HG03135 (cell line): ENCODE data around the gene GEMIN8.

Experiments
- ATAC-seq: cut with Tn5 transposase; IDR thresholded peaks from one replicate; pipeline ENCODE4 v1.9.1; 2021; ENCODE audit warnings: mild to moderate bottlenecking, moderate library complexity; ENCODE audit not compliant: unreplicated experiment

Gene GEMIN8, protein sequence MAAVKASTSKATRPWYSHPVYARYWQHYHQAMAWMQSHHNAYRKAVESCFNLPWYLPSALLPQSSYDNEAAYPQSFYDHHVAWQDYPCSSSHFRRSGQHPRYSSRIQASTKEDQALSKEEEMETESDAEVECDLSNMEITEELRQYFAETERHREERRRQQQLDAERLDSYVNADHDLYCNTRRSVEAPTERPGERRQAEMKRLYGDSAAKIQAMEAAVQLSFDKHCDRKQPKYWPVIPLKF

DNA sequence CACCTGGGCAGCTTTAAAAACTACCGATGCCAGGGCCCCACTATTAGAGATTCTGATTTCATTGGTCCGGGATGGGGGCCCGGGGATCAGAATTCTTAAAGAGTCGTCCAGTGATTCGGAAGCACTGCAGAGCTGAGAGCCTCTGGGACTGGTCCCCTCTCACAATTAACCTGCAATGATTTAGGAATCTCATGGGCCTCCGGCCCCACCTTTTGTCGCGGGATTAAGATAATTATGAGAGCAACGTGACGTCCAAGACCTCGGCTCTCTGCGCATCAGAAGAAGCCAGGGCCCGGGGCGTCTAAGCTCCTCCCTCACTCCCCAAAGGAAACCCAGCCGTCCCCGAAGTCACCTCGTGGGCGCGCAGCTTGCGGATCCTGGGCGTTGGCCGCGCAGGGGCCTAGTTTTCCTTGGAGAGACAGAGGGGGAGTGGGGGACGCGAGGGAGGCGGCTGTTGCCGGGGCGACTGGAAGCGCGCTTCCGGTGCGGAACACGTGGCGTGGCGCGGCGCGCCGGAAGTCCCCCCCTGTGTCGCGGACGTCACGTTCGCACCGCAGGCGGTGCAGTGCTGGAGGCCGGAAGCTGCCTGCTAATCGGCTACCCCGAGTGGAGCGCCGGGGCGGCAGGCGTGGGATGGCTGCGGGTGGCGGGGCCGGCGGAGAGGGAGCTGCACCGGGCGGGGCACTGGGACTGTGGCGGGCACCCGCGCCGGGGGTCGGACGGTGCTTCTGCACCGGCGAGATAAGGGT lies at the start of gene GEMIN8:
TSS of gene GEMIN8 (minus strand) at position 468 of the 749 bp plus-strand sequence. CDS start 8,414 bp downstream, outside the sequence.
- ATAC-seq, result peak; percentile 93

DNA sequence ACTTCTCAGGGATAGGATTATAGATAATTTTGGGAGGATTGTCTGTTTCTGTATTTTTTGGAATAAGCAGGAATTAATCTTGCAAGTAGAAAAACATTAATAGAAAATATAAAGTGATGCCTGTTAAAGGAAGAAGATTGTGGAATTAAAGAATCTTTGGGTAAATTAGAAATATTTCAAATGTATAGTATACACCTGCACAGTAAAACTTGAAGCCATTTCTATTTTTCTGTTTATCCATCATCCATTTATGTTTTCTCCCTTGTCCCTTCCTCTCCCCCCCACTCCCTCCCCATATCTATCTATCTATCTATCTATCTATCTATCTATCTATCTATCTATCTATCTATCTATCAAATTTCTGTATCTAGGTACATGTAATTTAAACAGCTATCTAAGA lies 46.9 kb upstream of the GEMIN8 start:
- no peak for ATAC-seq

DNA sequence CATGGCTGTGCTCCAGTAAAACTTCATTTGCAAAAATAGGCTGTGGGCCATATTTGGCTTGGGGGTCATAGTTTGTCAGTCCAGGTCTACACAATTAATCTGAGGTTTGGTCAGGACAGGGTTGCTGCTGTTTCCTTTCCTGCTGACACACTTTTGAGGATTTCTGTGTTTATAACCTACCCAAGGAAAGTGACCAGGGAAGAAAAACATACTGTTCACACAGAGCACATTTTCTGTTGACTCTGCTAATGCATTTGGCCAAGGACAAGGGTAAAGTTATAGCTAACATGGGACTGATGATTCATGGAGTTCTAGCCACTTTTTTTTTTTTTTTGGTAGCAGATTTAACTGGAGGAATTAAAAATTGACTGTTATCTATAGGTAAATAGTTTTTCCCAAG lies 43.9 kb upstream of the GEMIN8 start:
- no peak for ATAC-seq

DNA sequence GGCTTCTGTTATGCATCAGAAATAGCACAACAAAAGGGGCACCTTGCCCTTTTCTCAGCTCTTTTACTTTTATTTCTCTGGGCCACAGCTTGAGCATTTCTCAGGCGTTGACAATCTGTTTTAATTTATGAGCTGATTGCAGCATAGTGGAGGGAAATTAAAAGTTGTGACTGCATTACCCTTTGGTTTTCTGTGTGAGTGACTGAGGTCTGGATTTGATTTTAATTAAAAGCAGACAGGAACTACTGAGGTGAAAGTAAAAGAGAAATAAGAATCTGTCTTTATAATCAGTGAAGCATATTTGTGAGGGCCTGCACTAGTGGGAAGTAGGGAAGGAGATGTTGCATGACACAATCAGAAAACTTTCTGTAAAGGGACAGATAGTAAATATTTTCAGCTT lies 43.4 kb upstream of the GEMIN8 start:
- ATAC-seq, result no peak

DNA sequence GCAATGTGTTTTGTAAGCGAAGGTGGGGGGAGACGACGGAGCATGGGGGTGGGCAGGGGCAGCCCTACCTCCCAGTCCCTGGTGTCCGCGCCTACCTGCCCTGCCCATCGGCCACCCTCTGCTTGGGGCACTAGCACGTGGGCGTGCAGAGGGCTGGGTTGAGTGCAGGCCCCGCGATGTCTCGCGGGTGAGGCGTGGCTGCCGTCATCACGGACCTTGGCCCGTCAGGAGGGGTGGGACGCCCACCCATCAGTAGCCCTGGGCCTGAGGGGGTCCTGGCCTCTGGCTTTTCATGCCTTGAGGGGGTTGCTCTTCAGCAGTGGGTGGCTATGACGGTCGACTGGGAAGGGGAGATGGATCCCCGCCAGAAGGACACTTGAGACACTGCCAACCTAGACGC lies 36.1 kb upstream of the GEMIN8 start:
- ATAC-seq, result no peak

DNA sequence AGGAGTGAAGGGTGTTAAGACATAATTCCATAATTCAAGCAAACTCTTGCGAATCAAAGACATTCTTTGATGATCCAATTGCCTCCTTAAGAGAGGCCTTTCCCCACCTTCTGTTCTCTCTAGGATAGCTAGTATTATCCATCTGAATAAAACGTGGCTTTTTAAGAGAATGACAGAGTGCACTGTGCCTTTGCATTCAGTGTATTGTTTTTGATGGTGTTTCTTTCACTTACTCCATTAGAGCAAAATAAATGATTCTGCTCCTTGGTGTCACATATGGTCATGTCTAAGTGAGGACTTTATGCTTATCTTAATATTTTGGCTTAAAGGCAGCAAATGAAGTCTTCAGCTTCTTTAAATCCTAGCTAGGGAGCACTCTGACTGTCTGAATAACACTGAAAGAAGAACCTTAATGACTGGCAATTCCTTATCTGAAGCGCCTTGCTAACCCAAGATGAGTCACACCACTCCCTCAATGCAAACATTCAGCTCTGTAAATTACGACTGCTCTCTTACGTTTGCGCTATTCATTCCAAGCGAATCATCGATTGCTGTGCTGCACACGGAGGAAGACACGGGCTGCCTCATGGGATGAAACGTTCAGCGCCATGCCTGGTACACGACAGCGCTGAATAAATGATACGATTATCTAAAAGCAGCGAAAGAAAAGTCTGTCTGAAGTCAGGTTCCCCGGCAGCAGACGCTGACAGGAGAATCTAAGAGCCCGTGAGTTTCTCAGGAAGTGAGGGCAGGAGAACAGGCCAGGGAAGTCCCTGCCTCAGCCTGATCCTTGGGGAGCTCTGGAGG lies 35.1 kb upstream of the GEMIN8 start:
- ATAC-seq, result no peak

DNA sequence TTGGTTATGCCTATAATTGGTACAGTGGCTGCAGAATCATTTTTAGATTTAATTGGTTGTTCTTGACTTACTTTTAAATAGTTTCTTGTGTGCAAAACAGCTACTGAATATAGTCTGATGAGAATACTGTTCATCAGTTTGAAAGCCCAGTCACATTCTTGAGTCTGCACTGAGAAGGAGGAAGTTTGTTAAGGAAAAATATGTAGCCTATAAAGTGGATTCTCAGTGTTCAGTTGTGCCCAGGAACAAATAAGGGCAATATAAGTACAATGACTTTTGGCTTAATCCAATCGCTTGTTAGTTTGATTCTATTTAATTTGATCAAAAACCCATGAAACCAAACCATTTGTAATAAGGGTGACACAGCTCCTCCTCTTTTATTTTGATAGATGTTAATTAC lies 32.8 kb upstream of the GEMIN8 start:
- ATAC-seq, result no peak

DNA sequence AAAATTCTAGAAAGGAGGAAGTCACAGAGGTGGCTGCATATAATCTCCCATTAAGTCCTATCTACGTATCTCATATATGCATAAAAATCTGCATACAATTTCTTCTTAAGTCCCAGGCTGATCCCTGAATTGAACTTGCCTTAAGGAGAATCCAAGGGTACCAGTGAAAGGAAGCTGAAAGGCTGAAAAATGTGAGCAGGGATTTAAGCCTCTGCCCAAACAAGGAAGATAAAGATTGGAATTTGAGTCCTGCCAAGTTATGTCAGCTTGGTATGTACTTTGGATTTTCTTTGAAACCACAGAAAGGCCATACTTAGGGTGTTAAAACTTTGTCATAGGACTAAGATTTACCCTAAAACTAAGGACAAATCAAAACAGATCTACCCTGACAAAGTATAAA lies 26.5 kb upstream of the GEMIN8 start:
- ATAC-seq, result no peak

DNA sequence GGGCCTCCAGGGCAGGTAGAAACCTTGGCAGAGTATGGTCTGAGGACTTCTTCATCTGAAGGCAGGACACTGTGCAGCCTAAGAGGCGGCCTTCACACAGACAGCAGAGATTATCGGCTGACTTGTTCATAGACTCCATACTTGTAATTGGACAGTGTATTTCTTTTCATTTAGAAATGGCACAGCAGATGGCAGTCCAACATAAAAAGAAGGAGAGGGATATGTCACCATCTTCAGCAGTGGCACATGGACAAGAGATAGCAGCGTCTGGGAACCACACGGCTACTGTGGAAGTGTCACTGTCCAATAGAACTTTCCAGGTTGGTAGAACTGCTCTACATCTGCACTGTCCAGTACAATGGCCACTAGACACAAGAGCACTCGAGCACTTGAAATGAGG lies 21.7 kb upstream of the GEMIN8 start:
- ATAC-seq, result no peak

DNA sequence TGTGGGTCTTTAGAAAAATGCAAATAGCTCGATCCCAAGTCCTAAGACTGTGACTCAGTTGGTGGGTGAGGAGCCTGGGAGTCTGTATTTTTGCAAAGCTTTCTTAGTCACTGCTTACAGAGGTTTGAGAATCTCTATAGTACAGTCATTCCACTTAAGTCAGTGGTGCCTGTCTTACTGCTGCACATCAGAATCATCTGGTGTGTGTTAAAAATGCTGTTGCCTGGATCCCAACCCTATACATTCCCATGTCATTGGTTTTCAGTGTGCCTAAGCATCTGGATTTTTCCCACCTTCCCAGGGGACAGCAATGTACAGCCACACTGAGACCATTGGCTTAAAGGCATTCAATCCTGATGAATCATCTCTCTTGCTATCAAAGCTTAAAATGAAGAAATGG lies 21.0 kb upstream of the GEMIN8 start:
- no peak for ATAC-seq

DNA sequence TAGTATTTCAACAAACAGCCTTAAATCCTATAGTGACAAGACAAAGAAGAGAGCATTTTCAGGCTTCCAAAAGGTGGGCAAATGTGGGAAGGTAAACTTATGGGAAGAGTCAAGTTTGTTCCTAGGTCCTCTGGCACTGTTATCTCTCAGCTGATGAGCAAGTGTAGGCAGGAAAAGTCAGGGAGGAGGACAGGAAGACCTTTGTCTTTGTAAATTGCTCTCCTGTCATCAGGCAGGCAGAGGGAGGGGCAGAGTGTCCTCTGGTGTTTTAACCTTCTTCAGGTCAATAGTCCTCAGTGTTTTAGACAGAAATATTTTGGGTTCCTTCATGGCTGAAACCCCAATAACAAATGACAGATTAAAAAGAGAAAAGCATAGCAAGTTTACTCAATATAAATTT lies 13.5 kb upstream of the GEMIN8 start:
- no peak for ATAC-seq

DNA sequence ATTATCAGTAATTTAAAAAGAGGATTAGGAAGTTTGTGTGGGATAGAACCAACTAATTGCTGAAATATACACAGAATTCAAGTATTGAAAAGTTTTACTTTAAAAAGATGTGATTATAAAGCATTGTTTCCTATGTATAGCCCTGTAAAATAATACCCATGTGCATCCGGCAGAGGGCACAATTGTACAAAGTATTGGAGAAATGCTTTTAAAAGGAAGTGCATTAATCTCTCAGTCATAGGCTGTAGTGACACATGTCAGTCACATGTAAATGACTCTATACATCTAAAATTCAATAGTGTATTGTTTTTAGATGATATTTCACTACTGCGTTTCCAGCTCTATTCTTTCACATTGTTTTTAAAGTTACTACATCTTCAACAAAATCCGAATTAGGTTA lies 9.7 kb upstream of the GEMIN8 start:
- ATAC-seq, result peak; percentile 85

DNA sequence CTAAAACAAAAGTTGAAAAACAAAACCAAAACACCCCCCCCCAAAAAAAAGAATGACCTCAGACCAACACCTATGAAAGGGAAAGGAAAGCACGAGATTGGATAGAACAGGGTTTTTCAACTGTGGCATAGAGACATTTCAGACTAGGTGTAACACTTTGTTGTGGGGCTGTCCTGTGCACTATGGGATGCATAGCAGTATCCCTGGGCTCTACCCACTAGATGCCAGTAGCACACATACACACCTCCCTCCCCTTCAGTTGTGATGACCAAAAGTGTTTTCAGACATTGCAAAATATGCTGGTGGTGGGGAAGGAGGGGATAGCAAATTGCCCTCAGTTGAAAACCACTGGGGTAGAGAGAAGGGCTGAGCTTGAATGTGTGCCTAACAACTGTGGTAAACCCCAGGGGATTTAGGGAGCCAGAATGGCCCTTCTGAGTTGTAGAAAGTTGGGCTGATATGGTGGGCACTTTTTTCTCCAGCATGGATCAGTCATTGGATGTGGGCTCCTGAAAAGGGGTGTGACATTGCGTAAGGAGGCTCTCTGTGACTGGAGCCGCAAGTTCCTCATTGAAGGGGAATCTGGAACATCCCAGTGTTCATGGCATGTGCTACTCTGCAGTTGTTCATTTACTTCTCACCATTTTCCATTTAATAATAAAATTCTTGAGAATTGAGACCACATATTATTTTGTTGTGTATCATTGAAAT lies 8.8 kb upstream of the GEMIN8 start:
- no peak for ATAC-seq

DNA sequence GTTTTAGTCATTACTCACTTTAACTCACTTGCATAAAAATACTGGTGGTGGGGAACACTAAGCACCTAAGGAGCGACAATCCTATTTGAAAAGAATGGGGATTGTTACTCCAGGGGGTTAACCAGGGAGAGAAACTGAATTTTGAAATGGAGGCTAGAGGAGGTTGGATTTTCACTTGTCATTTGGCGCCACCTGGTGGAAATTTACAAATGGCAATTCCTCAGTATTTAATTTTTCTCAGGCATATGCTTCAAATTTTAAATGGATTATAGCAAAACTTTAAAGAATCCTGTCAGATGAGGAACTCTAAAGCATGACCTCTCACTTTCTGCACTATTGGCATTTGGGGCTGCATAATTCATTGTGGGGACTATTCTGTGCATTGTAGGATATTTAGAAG lies 2.7 kb upstream of the GEMIN8 start:
- no peak for ATAC-seq

DNA sequence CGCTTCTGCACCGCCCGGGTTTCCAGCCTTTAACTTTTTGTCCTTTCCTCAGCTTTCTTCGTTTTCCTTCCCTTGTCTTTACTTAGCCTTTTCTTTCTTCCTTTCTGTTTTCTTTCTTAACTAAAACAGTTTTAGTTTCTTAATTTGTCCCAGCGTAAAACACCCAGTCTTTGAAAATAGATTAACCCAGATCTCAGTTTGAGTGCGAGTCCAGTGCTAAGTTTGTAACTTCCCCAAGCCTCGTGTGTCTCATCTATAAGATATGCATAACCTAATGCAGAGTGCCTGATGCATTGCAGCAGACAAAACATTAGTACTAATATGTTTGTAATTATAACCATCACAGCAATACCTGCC lies 460 bp upstream of the GEMIN8 start:
- peak; percentile 16 for ATAC-seq

DNA sequence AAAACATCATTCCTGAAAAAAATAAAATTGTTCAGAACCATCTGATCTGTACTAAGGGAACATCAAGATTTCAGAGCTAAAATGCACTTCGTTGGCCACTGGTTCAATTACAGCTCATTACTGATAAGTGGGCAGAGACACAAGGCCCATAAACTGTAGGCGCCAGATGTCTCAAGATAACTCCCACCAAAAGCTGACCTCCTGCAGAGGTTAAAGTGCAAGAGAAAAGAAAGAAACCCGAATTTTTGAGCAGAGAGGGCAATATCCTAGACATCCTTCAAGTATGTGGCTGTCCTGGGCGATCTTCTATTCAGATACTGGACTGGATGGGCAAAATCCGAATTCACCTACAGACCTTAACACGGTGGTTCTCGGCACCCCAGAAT lies 660 bp downstream of the GEMIN8 start:
- no peak for ATAC-seq

DNA sequence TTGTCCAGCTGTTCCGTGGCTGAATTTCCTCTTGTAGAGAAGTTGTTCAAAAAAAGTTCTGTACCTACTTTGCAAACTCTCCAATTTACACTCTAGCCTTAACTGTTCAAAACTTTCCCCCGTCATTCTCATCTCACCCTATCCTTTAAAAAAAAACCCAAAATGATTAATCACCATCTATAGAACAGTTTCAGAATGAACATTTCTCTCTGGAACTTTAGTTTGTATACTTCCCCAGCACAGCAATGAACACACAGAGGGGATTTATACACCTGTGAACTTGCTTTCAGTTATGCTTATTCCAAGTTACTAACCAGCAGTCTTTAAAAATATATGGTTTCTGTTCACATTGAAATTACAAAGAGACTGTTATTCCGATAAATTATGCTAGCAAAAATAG lies 1.2 kb downstream of the GEMIN8 start:
- no peak for ATAC-seq

DNA sequence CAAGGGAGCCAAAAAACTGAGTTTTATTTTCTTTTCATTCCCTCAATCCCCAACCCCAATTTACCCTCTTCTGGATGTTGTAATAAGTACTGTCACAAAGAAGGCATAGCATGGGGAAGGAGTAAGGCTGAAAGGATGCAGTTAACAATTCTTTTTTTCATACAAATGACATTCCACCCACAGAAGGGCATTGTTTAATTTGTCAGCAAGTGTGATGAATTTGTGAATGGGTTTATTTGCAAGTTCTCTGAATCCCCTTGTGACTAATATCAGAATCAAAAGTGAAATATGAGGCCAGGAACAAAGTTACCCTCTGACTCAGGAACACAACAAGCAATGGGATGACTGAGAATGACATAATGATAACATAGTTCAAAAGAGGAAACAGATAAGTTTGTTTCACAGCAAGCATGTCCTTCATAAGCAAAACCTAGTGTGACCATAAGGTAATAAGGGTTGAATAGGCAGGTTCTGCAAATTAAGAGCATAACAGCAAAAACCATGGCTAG lies 2.1 kb downstream of the GEMIN8 start:
- ATAC-seq, result peak; percentile 36

DNA sequence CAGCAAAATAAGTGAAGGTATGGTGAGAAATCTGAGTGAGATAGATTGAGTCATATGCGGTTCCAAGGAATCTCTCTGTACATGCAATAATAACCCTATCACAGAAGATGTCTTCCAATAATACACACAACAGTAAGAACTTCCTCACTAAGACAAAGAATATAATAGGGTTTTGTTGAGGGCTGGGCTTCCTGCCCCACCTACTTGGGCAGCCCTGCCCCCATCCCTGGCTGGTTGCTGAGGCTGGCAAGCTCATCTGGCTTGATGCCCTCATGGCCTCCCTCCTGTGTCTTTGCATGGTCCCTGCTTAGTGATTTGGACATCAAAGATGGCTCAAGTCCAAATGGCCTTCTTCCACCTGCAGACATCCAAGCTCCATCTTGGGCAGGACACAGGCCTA lies 2.7 kb downstream of the GEMIN8 start:
- no peak for ATAC-seq

DNA sequence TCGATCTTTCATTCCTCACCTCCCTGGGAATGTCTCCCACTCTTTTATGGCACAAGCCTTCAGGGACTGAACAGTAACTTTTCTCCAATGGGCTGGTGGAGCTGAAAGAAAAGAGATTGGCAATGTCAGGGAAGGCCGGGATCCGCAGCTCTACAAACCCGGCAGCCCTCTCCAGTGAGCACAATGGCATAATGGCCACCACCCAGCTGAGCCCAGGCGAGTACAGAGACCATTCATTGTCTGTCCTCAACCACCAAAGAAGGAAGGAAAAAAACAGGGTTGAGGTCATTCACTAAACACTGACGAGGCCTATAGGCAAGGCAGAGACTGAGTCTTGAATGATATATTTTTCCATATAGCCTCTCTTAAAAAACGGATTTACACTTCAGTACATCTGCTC lies 3.6 kb downstream of the GEMIN8 start:
- no peak for ATAC-seq

DNA sequence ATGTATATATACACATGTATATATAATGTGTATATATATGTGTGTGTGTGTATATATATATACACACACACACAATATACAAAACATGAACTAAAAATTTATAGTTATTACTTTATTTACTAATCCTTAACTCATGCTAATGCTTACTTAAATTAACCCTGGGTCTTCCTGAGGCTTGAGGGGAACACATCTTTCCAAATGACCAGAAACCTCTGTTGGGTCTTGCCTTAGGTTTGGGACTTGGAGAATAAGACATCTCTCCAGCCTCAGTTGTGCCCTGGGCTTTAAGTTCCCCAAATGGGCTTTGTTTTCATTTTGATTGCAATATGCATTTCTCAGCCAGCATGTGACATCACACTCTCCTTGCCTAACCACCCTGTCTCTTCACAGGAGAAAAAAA lies 7.7 kb downstream of the GEMIN8 start:
- ATAC-seq, result no peak
